ENCODE measurements around the gene SLIT1. TPM values are rescaled to one million over a fixed set of nuclear protein-coding genes. Genes with fewer than 3 reads are reported as not detected.

SLIT1 gene
- total and polyA plus RNA-seq, 2 donors (not counting 1 experiment from before 2014, with no cell fraction given) = 0.15 to 0.49 TPM

- Histone ChIP-seq H3K4me3 (ENCODE audit: control extremely low read depth in 1 of 5, extremely low read depth in 1 of 5, insufficient read depth in 1 of 5, low read depth in 2 of 5, low read length in 4 of 5) (no peak overlapping the region), H3K79me2 (ENCODE audit: control insufficient read depth, insufficient read depth, low read length) (no peaks in the 10 kb centered on the region), H2AFZ (ENCODE audit: insufficient read depth, low read depth, low read length, poor library complexity, severe bottlenecking) (no peak overlapping the region), H3K27me3 (replicated peaks in 1 of 4; ENCODE audit: control extremely low read depth in 1 of 4, control insufficient read depth in 3 of 4, insufficient read depth in 4 of 4, low read length in 3 of 4) (peaks cover 0 to 12% (median 0%) of the 10 kb centered on the region in 4 experiments), H3K9ac (ENCODE audit: low read length) (no peak overlapping the region), H3K27ac (ENCODE audit: low read length in 2 of 2) (no peak overlapping the region), H3K4me1 (ENCODE audit: control insufficient read depth in 2 of 2, insufficient read depth in 2 of 2, low read length in 2 of 2) (no peaks in the 10 kb centered on the region), H4K20me1 (ENCODE audit: control insufficient read depth, insufficient read depth, low read length, poor library complexity, severe bottlenecking) (no peaks in the 10 kb centered on the region), H3K4me2 (replicated peaks; ENCODE audit: low read depth, low read length, poor library complexity, severe bottlenecking) (no peak overlapping the region), H3K9me3 (ENCODE audit: control extremely low read depth in 1 of 3, control insufficient read depth in 2 of 3, insufficient read depth in 1 of 3, low read length in 2 of 3) (no peaks in the 10 kb centered on the region), H3K36me3 (replicated peaks in 1 of 2; ENCODE audit: control extremely low read depth in 1 of 2, control insufficient read depth in 1 of 2, extremely low read depth in 1 of 2, insufficient read depth in 2 of 2, low read length in 1 of 2) (no peaks in the 10 kb centered on the region)
- H3K4me1 Mint-ChIP-seq = no peaks in the 10 kb centered on the region
- TF ChIP-seq CTCF (IDR thresholded peaks at IDR 0.05) (no peak), EZH2 (IDR thresholded peaks at IDR 0.05; ENCODE audit: borderline replicate concordance, insufficient read depth, low read depth, low read length, poor library complexity, severe bottlenecking) (no peak)
- intact Hi-C loops (cut with micrococcal nuclease) = no loop called here
- 92% methylated on average over 2 of the region's 2 CpGs for whole genome bisulfite sequencing (ENCODE audit: insufficient coverage)
- ATAC-seq (ENCODE audit: low read depth) = no peak
- H3K27me3 Mint-ChIP-seq = peaks cover 25% of the 10 kb centered on the region
- no peaks in the 10 kb centered on the region for H3K9me3 Mint-ChIP-seq (ENCODE audit: insufficient read depth)
- H3K27ac Mint-ChIP-seq = no peak overlapping the region
- POLR2A ChIA-PET = no interaction called here
- no peak for DNase-seq
- CTCF ChIA-PET = interaction anchor here (1.5 kb wide), 1 partner anchor 43 kb away, joined by 4 read pairs; no protein-coding TSS in a partner anchor
- H3K4me3 Mint-ChIP-seq = no peak overlapping the region
These were observed 69.9 kb downstream of the SLIT1 start for GRCh38 chr10:97115846-97116245.

DNA sequence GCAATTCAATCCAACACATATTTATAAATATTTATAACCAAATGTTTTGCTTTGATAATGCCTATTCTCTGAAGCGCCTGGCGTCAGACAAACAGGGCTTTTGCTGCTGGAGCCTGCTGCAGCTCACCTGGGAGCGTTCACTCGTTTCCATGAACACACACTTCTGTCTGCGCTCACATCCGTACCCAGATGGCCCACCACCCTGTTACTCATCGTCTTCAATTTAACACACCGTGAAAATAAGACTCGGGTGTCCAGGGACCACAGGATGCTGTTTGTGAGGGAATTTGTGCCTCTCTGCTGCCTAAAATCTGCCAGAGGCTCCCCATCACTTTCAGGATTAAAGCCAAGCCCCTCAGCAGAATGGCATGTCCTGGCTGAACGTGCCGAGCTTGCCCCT lies 74.1 kb downstream of the SLIT1 start:
- Histone ChIP-seq H3K4me1 (ENCODE audit: control insufficient read depth in 2 of 2, insufficient read depth in 2 of 2, low read length in 2 of 2) (no peaks in the 10 kb centered on the region), H2AFZ (ENCODE audit: insufficient read depth, low read depth, low read length, poor library complexity, severe bottlenecking) (no peak overlapping the region), H3K79me2 (ENCODE audit: control insufficient read depth, insufficient read depth, low read length) (no peaks in the 10 kb centered on the region), H3K4me2 (replicated peaks; ENCODE audit: low read depth, low read length, poor library complexity, severe bottlenecking) (no peak overlapping the region), H3K27me3 (replicated peaks in 1 of 4; ENCODE audit: control extremely low read depth in 1 of 4, control insufficient read depth in 3 of 4, insufficient read depth in 4 of 4, low read length in 3 of 4) (peaks cover 0 to 3% (median 0%) of the 10 kb centered on the region in 4 experiments), H3K9me3 (ENCODE audit: control extremely low read depth in 1 of 3, control insufficient read depth in 2 of 3, insufficient read depth in 1 of 3, low read length in 2 of 3) (no peaks in the 10 kb centered on the region), H3K4me3 (ENCODE audit: control extremely low read depth in 1 of 5, extremely low read depth in 1 of 5, insufficient read depth in 1 of 5, low read depth in 2 of 5, low read length in 4 of 5) (no peak overlapping the region), H4K20me1 (ENCODE audit: control insufficient read depth, insufficient read depth, low read length, poor library complexity, severe bottlenecking) (no peaks in the 10 kb centered on the region), H3K27ac (ENCODE audit: low read length in 2 of 2) (no peak overlapping the region), H3K9ac (ENCODE audit: low read length) (no peak overlapping the region), H3K36me3 (replicated peaks in 1 of 2; ENCODE audit: control extremely low read depth in 1 of 2, control insufficient read depth in 1 of 2, extremely low read depth in 1 of 2, insufficient read depth in 2 of 2, low read length in 1 of 2) (no peaks in the 10 kb centered on the region)
- Mint-ChIP-seq H3K9me3 (ENCODE audit: insufficient read depth) (no peaks in the 10 kb centered on the region), H3K27me3 (peaks cover 23% of the 10 kb centered on the region), H3K27ac (no peak overlapping the region), H3K4me1 (no peaks in the 10 kb centered on the region), H3K4me3 (no peak overlapping the region)
- DNase-seq (no peak), ATAC-seq (ENCODE audit: low read depth) (no peak)
- POLR2A ChIA-PET = no interaction called here
- 88% methylated on average over 6 of the region's 11 CpGs for WGBS (ENCODE audit: insufficient coverage)
- no peak for TF ChIP-seq CTCF (IDR thresholded peaks at IDR 0.05)
- no peak for TF ChIP-seq EZH2 (IDR thresholded peaks at IDR 0.05; ENCODE audit: borderline replicate concordance, insufficient read depth, low read depth, low read length, poor library complexity, severe bottlenecking)
- CTCF ChIA-PET = interaction anchor here (1.4 kb wide), 1 partner anchor 30 kb away, joined by 4 read pairs; no protein-coding TSS in a partner anchor
- intact Hi-C loops (cut with micrococcal nuclease) = no loop called here
